K562 treated with DMSO at 1 percent for 24 hours (cell line): ENCODE data around the gene EPB42. TPM values are rescaled to one million over a fixed set of nuclear protein-coding genes. Genes with fewer than 3 reads are reported as not detected.

ENCODE experiments used
- total RNA-seq: library from RNA; unstranded; fragments of 300-600 nt; gene quantifications from 2 replicates; pipeline ENCODE4 v1.2.3, GENCODE V29; 2022; ENCODE audit warnings: low read depth; ENCODE audit not compliant: insufficient read depth

EPB42 gene
- total RNA-seq = 0.67 and 0.90 TPM in 2 replicates

GRCh38 chr15:43220991-43221403 lies at the start of gene EPB42:
TSS of gene EPB42 (minus strand) at chr15:43221018. CDS start at chr15:43220825, 193 bp downstream.

GRCh38 chr15:43266834-43267233 lies 46.0 kb upstream of the EPB42 start, which contains the start of gene TGM5:
TSS of gene TGM5 (minus strand) at chr15:43266928. CDS start at chr15:43266849, 79 bp downstream.

GRCh38 chr15:43185157-43186002 lies 35.4 kb downstream of the EPB42 start, which contains the start of gene CCNDBP1:
TSS of gene CCNDBP1 (plus strand) at chr15:43185403. CDS start at chr15:43185499, 96 bp downstream.

Other genes starting within 250 kb of the EPB42 start
- gene UBR1, start 115.0 kb downstream of the EPB42 start, total RNA-seq = 6.6 and 8.5 TPM in 2 replicates
- 11.0 and 11.9 TPM in 2 replicates for gene TMEM62, start 87.4 kb downstream of the EPB42 start, total RNA-seq
- gene CCNDBP1, start 35.6 kb downstream of the EPB42 start, total RNA-seq = 95.5 and 98.6 TPM in 2 replicates
- not detected in 2 replicates for gene TGM5, start 45.9 kb upstream of the EPB42 start, total RNA-seq
- not detected in 2 replicates for gene TGM7, start 81.2 kb upstream of the EPB42 start, total RNA-seq
- gene LCMT2, start 109.6 kb upstream of the EPB42 start, total RNA-seq = 5.9 and 6.3 TPM in 2 replicates
- gene ZSCAN29, start 150.0 kb upstream of the EPB42 start, total RNA-seq = 16.4 and 19.4 TPM in 2 replicates
- 24.6 and 27.8 TPM in 2 replicates for gene TUBGCP4, start 150.1 kb upstream of the EPB42 start, total RNA-seq